Parathyroid adenoma (tissue), 2 donors: ENCODE data around the gene METTL9.

Experiments
- H2AFZ ChIP-seq: fragments of 300-600 bp; sonication (generic); one replicate; pipeline ENCODE4 v1.7.0; 2017; ENCODE audit warnings: antibody characterized with exemption, mild to moderate bottlenecking
- H3K27ac ChIP-seq: fragments of 300-600 bp; sonication (generic); one replicate; pipeline ENCODE4 v1.7.0; 2017
- H3K27me3 ChIP-seq: fragments of 300-600 bp; sonication (generic); one replicate; pipeline ENCODE4 v1.7.0; 2017; ENCODE audit warnings: low read length; ENCODE audit not compliant: control insufficient read depth, insufficient read depth
- H3K36me3 ChIP-seq: fragments of 300-600 bp; sonication (generic); one replicate; pipeline ENCODE4 v1.7.0; 2017; ENCODE audit warnings: low read length; ENCODE audit not compliant: control insufficient read depth, insufficient read depth
- H3K4me1 ChIP-seq: fragments of 300-600 bp; sonication (generic); one replicate; pipeline ENCODE4 v1.7.0; 2017; ENCODE audit warnings: control low read depth
- H3K4me2 ChIP-seq: fragments of 300-600 bp; sonication (generic); one replicate; pipeline ENCODE4 v1.7.0; 2017; ENCODE audit warnings: low read length
- H3K4me3 ChIP-seq: fragments of 300-600 bp; sonication (generic); one replicate; pipeline ENCODE4 v1.7.0; 2017; ENCODE audit warnings: low read depth, low read length
- H3K79me2 ChIP-seq: fragments of 300-600 bp; sonication (generic); one replicate; pipeline ENCODE4 v1.7.0; 2017; ENCODE audit warnings: control low read depth
- H3K9ac ChIP-seq: fragments of 300-600 bp; sonication (generic); one replicate; pipeline ENCODE4 v1.7.0; 2017; ENCODE audit warnings: mild to moderate bottlenecking
- H3K9me3 ChIP-seq: fragments of 300-600 bp; sonication (generic); one replicate; pipeline ENCODE4 v1.7.0; 2017; ENCODE audit warnings: low read length; ENCODE audit not compliant: control insufficient read depth
- TF ChIP-seq, protein P1 (sequence below): fragments of 300-600 bp; sonication (generic); IDR thresholded peaks from one replicate; pipeline ENCODE4 v1.7.0; 2017; ENCODE audit warnings: antibody characterized with exemption, mild to moderate bottlenecking
- donor health status: primary hyperparathyroidism.

The METTL9 gene

DNA sequence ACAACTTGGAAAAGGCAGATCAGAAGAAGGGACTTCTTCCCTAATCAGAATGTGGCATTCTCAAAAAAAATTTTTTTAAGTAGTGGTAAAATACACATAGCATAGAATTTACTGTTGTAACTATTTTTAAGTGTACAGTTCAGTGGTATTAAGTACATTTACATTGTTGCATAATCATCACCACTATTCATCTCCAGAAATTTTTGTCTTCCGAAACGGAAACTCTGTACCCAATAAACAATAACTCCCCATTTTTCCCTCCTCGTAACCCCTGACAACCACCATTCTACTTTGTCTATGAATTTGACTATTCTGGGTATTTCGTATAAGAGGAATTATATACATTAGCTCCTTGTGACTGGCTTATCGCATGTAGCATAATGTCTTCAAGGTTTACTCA, 18.9 kb downstream of the METTL9 start:
- Histone ChIP-seq H3K4me3 (no peak overlapping the region), H2AFZ (no peak overlapping the region), H3K79me2 (peaks cover 43% of the 10 kb centered on the region), H3K27ac (no peak overlapping the region), H3K36me3 (no peaks in the 10 kb centered on the region), H3K9me3 (no peaks in the 10 kb centered on the region), H3K4me1 (peaks cover 14% of the 10 kb centered on the region), H3K9ac (no peak overlapping the region), H3K4me2 (no peak overlapping the region), H3K27me3 (no peaks in the 10 kb centered on the region)
- TF ChIP-seq, protein P1, sequence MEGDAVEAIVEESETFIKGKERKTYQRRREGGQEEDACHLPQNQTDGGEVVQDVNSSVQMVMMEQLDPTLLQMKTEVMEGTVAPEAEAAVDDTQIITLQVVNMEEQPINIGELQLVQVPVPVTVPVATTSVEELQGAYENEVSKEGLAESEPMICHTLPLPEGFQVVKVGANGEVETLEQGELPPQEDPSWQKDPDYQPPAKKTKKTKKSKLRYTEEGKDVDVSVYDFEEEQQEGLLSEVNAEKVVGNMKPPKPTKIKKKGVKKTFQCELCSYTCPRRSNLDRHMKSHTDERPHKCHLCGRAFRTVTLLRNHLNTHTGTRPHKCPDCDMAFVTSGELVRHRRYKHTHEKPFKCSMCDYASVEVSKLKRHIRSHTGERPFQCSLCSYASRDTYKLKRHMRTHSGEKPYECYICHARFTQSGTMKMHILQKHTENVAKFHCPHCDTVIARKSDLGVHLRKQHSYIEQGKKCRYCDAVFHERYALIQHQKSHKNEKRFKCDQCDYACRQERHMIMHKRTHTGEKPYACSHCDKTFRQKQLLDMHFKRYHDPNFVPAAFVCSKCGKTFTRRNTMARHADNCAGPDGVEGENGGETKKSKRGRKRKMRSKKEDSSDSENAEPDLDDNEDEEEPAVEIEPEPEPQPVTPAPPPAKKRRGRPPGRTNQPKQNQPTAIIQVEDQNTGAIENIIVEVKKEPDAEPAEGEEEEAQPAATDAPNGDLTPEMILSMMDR = no peak

DNA sequence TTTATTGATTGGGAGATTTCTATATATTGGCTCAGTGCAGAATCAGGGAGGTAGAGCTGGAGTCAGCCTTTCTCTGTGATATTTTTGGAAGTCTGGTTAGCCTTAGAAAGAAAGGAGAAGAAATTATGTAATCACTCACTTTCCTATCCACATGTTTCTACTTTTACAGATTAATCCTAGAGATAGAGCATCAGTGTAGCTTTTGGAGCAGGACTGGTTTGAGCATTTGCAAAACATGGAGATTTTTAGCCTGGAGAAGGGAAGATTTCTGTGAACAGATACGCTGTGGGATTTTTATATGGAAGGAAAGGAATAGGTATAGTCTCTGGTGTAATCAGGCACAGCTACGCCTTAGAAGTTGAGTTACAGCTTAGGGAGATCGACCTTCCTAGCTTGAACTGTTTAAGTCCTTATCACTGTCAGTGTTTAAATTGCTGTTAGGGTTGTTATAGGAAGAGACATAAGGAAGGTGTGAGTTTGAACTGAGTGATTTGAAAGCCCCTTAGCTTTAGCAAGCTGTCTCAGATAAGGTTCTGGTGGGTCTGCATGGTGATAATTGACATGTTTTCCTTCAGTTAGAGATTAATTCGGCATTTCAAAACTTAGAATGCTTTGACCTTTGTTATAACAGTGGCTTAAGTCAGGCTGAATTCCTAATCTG, 20.5 kb downstream of the METTL9 start:
- H3K27ac ChIP-seq = peak overlapping the region; percentile 33
- H3K27me3 ChIP-seq = no peaks in the 10 kb centered on the region
- H3K79me2 ChIP-seq = peaks cover 28% of the 10 kb centered on the region
- H3K36me3 ChIP-seq = no peaks in the 10 kb centered on the region
- peak overlapping the region; percentile 42 for H3K4me2 ChIP-seq
- H3K4me1 ChIP-seq = peaks cover 14% of the 10 kb centered on the region
- H3K9me3 ChIP-seq = no peaks in the 10 kb centered on the region
- no peak overlapping the region for H3K9ac ChIP-seq
- H3K4me3 ChIP-seq = no peak overlapping the region
- TF ChIP-seq, protein P1 = no peak
- H2AFZ ChIP-seq = no peak overlapping the region

DNA sequence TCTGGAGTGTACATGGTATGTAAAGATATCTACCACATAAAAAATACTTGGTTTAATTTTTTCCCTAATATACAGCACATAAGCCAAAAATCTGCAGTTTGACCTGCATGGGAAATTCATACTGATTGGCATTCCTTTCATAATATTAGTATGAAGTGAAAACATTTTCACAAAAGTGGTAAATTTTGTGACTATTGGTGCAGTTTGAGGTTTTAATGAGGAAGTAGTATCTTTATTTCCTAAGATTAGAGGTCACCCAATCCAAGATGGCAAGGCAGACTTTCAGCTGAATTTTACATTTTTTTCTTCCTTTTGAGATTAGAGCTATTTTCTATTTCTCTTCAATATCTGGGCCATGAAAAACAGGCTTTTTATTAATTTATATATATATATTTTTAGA, 21.2 kb downstream of the METTL9 start:
- Histone ChIP-seq H3K9ac (no peak overlapping the region), H3K9me3 (no peaks in the 10 kb centered on the region), H3K4me1 (peaks cover 14% of the 10 kb centered on the region), H3K79me2 (peaks cover 21% of the 10 kb centered on the region), H2AFZ (no peak overlapping the region), H3K36me3 (no peaks in the 10 kb centered on the region), H3K4me3 (no peak overlapping the region), H3K27me3 (no peaks in the 10 kb centered on the region), H3K27ac (no peak overlapping the region), H3K4me2 (no peak overlapping the region)
- TF ChIP-seq, protein P1 = no peak

DNA sequence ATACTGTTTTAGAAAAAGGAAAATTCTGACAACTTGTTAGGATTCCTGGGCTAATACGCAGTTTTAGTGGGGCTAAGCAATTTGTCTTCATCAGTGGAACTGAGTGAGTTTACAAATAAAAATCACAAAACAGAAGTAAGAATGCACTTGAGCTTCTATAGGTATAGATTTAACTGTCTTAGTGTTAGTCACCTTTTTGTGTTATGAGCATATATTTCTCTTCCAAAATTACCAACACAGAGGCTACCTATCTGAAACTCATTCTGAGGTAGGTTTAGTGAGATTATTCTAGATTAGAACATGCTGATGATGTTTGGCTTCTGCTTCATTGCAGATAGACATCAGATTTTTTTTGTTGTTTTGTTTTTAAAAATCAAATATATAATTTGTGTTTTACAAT, 23.2 kb downstream of the METTL9 start:
- Histone ChIP-seq H3K9ac (no peak overlapping the region), H3K79me2 (peaks cover 7% of the 10 kb centered on the region), H3K9me3 (no peaks in the 10 kb centered on the region), H3K4me2 (no peak overlapping the region), H3K27ac (no peak overlapping the region), H3K4me1 (peaks cover 14% of the 10 kb centered on the region), H3K4me3 (no peak overlapping the region), H3K27me3 (no peaks in the 10 kb centered on the region), H3K36me3 (no peaks in the 10 kb centered on the region), H2AFZ (no peak overlapping the region)
- TF ChIP-seq, protein P1 = no peak

DNA sequence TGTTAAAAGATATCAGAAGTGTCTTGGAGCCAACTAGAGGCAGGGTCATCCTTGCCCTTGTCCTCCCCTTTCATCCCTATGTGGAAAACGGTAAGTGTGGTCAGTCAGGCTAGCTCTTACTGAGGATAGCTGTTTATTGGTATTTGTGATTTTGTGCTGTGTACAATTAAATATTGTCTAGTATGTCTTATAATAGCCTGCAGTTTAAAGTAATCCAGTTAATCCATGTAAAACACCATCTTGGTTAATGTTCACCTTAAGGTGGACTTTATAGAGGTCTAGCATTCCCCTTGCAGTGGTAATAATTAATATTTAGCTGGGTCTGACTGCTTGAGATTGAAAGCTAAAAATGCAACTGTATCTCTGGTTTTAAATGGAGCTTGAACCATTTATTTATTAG, 25.6 kb downstream of the METTL9 start:
- no peaks in the 10 kb centered on the region for H3K27me3 ChIP-seq
- no peak overlapping the region for H3K9ac ChIP-seq
- no peaks in the 10 kb centered on the region for H3K9me3 ChIP-seq
- H2AFZ ChIP-seq = no peak overlapping the region
- no peak overlapping the region for H3K27ac ChIP-seq
- no peaks in the 10 kb centered on the region for H3K36me3 ChIP-seq
- H3K4me3 ChIP-seq = no peak overlapping the region
- TF ChIP-seq, protein P1 = no peak
- peaks cover 4% of the 10 kb centered on the region for H3K79me2 ChIP-seq
- H3K4me1 ChIP-seq = peaks cover 2% of the 10 kb centered on the region
- H3K4me2 ChIP-seq = no peak overlapping the region
